Activated gamma-delta T cell (primary cell): ENCODE measurements around the gene ARFGEF2.
"Not testable (repeated sequence)": the region's sequence is repeated elsewhere in the genome, so short reads cannot be mapped to it uniquely, and the experiment has no call there.

Experiments
- DNase-seq: peaks from one replicate; lab custom pipeline; 2025; lab: John Stamatoyannopoulos, UW

The ARFGEF2 gene

DNA sequence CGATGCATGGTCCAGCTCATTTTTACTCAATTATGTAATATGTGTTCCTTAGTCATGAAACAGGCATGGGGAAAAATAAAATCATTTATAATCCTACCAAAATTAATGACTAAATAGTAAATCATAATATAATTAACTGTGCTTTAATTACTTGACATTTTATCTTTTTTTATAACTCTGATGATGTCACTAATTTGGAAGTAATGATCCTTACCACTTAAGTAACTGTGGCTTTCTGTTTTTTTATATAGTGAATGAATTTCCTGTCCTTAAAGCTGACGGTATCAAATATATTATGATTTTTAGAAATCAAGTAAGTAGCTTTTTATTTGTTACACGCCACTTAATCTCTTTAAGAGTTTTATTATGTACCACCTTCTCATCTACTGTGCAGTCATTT lies 156.8 kb downstream of the ARFGEF2 start:
- DNase-seq = no peak

DNA sequence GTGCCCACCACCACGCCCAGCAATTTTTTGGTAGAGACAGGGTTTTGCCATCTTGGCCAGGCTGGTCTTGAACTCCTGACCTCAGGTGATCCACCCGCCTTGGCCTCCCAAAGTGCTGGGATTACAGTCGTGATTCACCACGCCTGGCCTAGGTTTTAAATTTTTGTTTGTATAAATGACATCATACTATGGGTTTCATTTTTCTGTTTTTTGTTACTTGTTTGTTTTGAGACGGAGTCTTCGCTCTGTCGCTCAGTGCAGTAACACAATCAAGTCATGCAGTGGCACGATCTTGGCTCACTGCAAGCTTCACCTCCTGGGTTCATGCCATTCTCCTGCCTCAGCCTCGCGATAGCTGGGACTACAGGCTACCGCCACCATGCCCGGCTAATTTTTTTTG lies 160.8 kb downstream of the ARFGEF2 start:
- not testable (repeated sequence) for DNase-seq
